Subcutaneous abdominal adipose tissue (tissue), 5 donors: ENCODE data around the gene SH2D1B.

Source experiments
- H3K27ac ChIP-seq: one replicate; pipeline ENCODE4 v1.7.0; 2013; ENCODE audit warnings: low read depth, mild to moderate bottlenecking, inconsistent platforms, low read length, moderate library complexity
- H3K27me3 ChIP-seq, 5 donors: one replicate each; pipeline ENCODE4 v1.7.0; 2013; ENCODE audit warnings: low read length in 5 of 5, inconsistent platforms in 1 of 5; ENCODE audit not compliant: control insufficient read depth in 5 of 5, insufficient read depth in 4 of 5
- H3K36me3 ChIP-seq, 5 donors: one replicate each; pipeline ENCODE4 v1.7.0; 2013; ENCODE audit warnings: low read length in 5 of 5; ENCODE audit not compliant: control insufficient read depth in 5 of 5, insufficient read depth in 5 of 5
- H3K4me1 ChIP-seq, 5 donors: one replicate each; pipeline ENCODE4 v1.7.0; 2013; ENCODE audit warnings: low read length in 5 of 5, mild to moderate bottlenecking in 3 of 5, moderate library complexity in 1 of 5; ENCODE audit not compliant: control insufficient read depth in 5 of 5, insufficient read depth in 5 of 5
- H3K4me3 ChIP-seq, 5 donors: one replicate each; pipeline ENCODE4 v1.7.0; 2013; ENCODE audit warnings: low read length in 5 of 5, low read depth in 1 of 5
- H3K9ac ChIP-seq, 5 donors: one replicate each; pipeline ENCODE4 v1.7.0; 2013; ENCODE audit warnings: low read length in 5 of 5, mild to moderate bottlenecking in 4 of 5, moderate library complexity in 3 of 5
- H3K9me3 ChIP-seq, 5 donors: one replicate each; pipeline ENCODE4 v1.7.0; 2013; ENCODE audit warnings: low read length in 5 of 5; ENCODE audit not compliant: control insufficient read depth in 5 of 5
- donor health status: healthy.
- donor health status: healthy.
- donor health status: healthy.
- donor health status: healthy.
- donor health status: healthy.

Gene SH2D1B

GRCh38 chr1:162383516-162383915, 28.4 kb downstream of the SH2D1B start:
- H3K27ac ChIP-seq = no peak overlapping the region
- no peak overlapping the region for H3K9ac ChIP-seq
- H3K27me3 ChIP-seq = no peaks in the 10 kb centered on the region
- H3K4me1 ChIP-seq = peaks cover 0 to 6% (median 0%) of the 10 kb centered on the region in 5 donors
- no peaks in the 10 kb centered on the region for H3K9me3 ChIP-seq
- peaks cover 0 to 12% (median 0%) of the 10 kb centered on the region in 5 donors for H3K36me3 ChIP-seq
- H3K4me3 ChIP-seq = no peak overlapping the region

- Histone ChIP-seq H3K4me3 (no peak overlapping the region), H3K36me3 (peaks cover 0 to 12% (median 0%) of the 10 kb centered on the region in 5 donors), H3K9me3 (no peaks in the 10 kb centered on the region), H3K27me3 (no peaks in the 10 kb centered on the region), H3K9ac (no peak overlapping the region), H3K27ac (no peak overlapping the region), H3K4me1 (peaks cover 0 to 6% (median 0%) of the 10 kb centered on the region in 5 donors)
These were observed 28.8 kb downstream of the SH2D1B start for GRCh38 chr1:162383091-162383490.

- Histone ChIP-seq H3K4me1 (peaks cover 0 to 6% (median 0%) of the 10 kb centered on the region in 5 donors), H3K9me3 (no peaks in the 10 kb centered on the region), H3K36me3 (peaks cover 0 to 12% (median 0%) of the 10 kb centered on the region in 5 donors), H3K9ac (no peak overlapping the region), H3K27ac (no peak overlapping the region), H3K27me3 (no peaks in the 10 kb centered on the region), H3K4me3 (no peak overlapping the region)
These were observed 29.8 kb downstream of the SH2D1B start for GRCh38 chr1:162381941-162382750.

DNA sequence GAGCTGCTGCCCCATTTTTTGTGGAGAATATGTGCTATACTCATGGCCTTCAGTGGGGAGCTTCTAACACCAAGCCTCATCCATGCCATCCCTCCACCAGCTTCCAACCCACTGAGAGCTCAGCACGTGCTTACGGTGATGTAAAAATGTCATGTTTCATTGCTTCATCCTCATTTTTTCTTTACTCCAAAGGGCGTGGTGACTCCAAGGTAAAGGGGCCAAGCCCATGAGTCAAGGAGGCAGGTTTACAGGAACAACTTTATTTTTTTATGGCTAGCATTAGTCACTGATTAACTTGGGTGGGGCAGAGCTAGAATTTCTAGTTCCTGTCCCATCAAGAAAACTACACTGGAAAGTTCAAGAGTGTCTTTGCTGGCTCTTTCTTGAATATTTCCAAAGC, 30.6 kb downstream of the SH2D1B start, which contains the start of gene C1orf226:
Gene C1orf226 (plus strand): TSS at position 346 of the 400 bp plus-strand sequence. CDS start 174 bp downstream, outside the sequence.
- no peaks in the 10 kb centered on the region for H3K27me3 ChIP-seq
- no peak within 1 kb of the TSS for H3K27ac ChIP-seq
- no peak within 1 kb of the TSS for H3K4me3 ChIP-seq
- H3K36me3 ChIP-seq = peaks cover 0 to 12% (median 0%) of the 10 kb centered on the region in 5 donors
- peaks cover 0 to 6% (median 0%) of the 10 kb centered on the region in 5 donors for H3K4me1 ChIP-seq
- H3K9me3 ChIP-seq = no peaks in the 10 kb centered on the region
- H3K9ac ChIP-seq = no peak within 1 kb of the TSS

DNA sequence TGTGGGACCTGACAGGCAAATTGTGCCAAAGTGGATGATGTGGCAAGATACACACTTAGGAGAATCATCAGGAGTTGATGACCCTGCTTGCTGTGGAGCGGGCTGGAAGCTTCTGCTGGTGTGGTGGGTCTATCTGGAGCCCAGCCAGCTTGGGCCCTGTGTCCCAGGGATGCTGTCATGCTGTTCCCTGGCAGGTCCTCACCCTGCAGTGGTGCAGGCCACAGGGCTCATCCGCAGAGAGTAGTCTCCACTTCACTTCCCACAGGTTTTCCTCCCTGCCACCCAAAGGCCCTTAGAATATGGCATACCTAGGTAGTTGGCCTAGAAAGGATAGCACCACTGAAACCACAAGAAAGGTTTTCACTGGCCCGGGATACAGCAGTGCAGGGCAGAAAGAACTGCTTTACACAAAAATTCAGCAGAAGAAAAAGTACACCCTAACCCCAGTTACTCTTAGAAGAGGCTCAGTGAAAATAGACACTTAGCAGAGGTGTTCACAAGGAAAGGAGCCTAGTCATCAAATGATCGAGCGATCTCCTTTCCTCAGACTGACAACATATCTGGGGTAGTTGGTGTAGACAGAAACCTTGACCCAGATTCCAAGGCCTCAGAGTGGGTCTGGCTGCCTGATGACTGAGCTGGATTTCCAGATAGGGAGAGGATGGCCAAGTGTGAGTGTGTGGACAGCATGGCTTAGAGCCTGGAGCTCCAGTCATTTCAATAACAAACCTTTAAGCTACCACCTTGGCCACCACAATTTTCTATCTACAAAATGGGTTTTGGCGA, 31.7 kb downstream of the SH2D1B start:
- H3K36me3 ChIP-seq = peaks cover 0 to 11% (median 0%) of the 10 kb centered on the region in 5 donors
- H3K27me3 ChIP-seq = no peaks in the 10 kb centered on the region
- H3K4me3 ChIP-seq = no peak overlapping the region
- H3K9me3 ChIP-seq = no peaks in the 10 kb centered on the region
- H3K4me1 ChIP-seq = peaks cover 0 to 6% (median 0%) of the 10 kb centered on the region in 5 donors
- no peak overlapping the region for H3K9ac ChIP-seq
- no peak overlapping the region for H3K27ac ChIP-seq

- Histone ChIP-seq H3K9ac (no peak within 1 kb of the TSS), H3K36me3 (no peaks in the 10 kb centered on the region), H3K27me3 (no peaks in the 10 kb centered on the region), H3K27ac (no peak within 1 kb of the TSS), H3K4me3 (no peak within 1 kb of the TSS), H3K9me3 (no peaks in the 10 kb centered on the region), H3K4me1 (peaks cover 0 to 6% (median 0%) of the 10 kb centered on the region in 5 donors)
These were observed 35.2 kb downstream of the SH2D1B start, which contains the start of gene SPATA46 for GRCh38 chr1:162376691-162377090. SPATA46 (minus strand) TSS chr1:162376854; CDS start chr1:162376790, 64 bp downstream.

DNA sequence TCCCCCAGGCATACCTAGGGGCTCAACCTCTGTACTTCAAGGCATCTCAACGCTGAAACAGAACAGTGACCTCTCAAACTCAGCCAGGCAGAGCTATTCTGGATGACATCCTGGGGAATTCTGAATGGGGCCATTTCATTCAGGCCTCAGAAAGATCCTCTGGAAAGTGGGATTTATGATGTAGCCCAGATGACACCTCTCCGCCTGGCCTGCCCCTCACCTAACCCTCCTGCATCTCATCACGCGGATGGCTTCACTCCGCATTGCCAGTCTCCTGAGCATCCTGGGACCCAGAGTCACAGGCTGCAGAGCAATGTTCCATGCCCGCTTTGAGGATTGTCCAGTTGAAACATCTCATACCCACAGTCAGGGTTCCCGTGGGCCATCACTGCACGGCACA, 36.5 kb downstream of the SH2D1B start:
- H3K27me3 ChIP-seq = no peaks in the 10 kb centered on the region
- H3K27ac ChIP-seq = no peak overlapping the region
- no peak overlapping the region for H3K9ac ChIP-seq
- no peaks in the 10 kb centered on the region for H3K36me3 ChIP-seq
- peaks cover 0 to 4% (median 0%) of the 10 kb centered on the region in 5 donors for H3K4me1 ChIP-seq
- H3K4me3 ChIP-seq = no peak overlapping the region
- H3K9me3 ChIP-seq = no peaks in the 10 kb centered on the region

DNA sequence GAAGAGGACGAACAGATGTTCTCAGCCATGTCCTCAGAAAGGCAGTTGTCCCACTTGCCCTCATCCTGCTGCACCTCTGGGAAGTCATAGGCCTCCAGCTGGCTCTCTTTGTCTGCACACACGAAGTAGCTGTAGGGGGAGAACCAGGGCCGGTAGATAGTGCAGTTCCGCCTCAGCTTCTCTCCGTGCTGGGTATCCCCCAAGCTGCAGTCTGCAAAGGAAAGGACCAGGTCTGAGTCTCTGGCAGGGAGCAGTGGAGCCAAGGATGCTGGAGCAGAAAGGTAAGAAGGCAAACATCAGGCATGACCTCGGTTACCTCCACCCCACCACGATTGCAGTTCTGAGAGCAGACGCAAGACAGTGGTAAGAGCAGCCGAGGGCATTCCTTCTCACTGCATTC, 37.5 kb downstream of the SH2D1B start:
- H3K27ac ChIP-seq = no peak overlapping the region
- peaks cover 0 to 3% (median 0%) of the 10 kb centered on the region in 5 donors for H3K4me1 ChIP-seq
- H3K27me3 ChIP-seq = no peaks in the 10 kb centered on the region
- H3K9me3 ChIP-seq = no peaks in the 10 kb centered on the region
- no peak overlapping the region for H3K9ac ChIP-seq
- no peaks in the 10 kb centered on the region for H3K36me3 ChIP-seq
- no peak overlapping the region for H3K4me3 ChIP-seq

GRCh38 chr1:162373541-162374260, 38.2 kb downstream of the SH2D1B start:
- Histone ChIP-seq H3K9me3 (no peaks in the 10 kb centered on the region), H3K9ac (no peak overlapping the region), H3K36me3 (no peaks in the 10 kb centered on the region), H3K4me1 (peaks cover 0 to 3% (median 0%) of the 10 kb centered on the region in 5 donors), H3K27me3 (no peaks in the 10 kb centered on the region), H3K27ac (no peak overlapping the region), H3K4me3 (no peak overlapping the region)
